ES-I3 (cell line): ENCODE results near the gene IFT52.
A peak's percentile ranks its signal among the peaks of the same experiment; 100 is the strongest.
"Not testable (repeated sequence)": the region's sequence is repeated elsewhere in the genome, so short reads cannot be mapped to it uniquely, and the experiment has no call there.

Experiments
- H3K36me3 ChIP-seq: 2 replicates; pipeline ENCODE4 v1.6.1; 2013; ENCODE audit warnings: mild to moderate bottlenecking, low read length, control low read depth, moderate library complexity; ENCODE audit not compliant: insufficient read depth
- H3K4me1 ChIP-seq: 2 replicates; pipeline ENCODE4 v1.6.1; 2013; ENCODE audit warnings: mild to moderate bottlenecking, control low read depth, low read length; ENCODE audit not compliant: insufficient read depth
- H3K9ac ChIP-seq: 2 replicates; pipeline ENCODE4 v1.6.1; 2013; ENCODE audit warnings: low read depth, mild to moderate bottlenecking, low read length, moderate library complexity
- H3K9me3 ChIP-seq: 2 replicates; pipeline ENCODE4 v1.6.1; 2013; ENCODE audit warnings: mild to moderate bottlenecking, low read length, moderate library complexity; ENCODE audit not compliant: control insufficient read depth, insufficient read depth

IFT52 gene

DNA sequence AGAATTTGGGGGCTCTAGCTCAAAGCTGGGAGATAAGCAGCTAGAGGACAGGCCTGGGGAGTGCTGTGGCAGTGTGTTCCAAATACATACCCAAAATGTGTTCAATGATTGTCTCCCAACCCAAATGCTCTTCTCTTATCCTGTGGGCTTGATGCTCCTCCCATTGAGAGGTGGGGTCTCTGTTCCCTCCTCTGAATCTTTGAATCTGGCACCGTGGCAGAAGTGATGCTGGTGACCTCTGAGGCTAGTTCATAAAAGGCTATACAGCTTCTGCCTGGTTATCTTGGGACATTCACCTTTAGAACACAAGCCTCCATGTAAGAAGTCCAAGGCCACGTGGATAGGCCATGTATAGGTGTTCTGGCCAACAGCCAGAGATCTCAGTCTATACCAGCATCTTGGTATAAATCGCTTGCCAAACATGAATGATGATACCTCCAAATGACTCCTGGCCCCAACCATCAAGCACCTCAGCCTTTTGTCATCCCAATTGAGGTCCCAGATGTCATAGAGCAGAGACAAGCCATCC is 60.3 kb downstream of the IFT52 start:
- Histone ChIP-seq H3K9ac (no peak overlapping the region), H3K9me3 (no peaks in the 10 kb centered on the region), H3K4me1 (no peaks in the 10 kb centered on the region), H3K36me3 (no peaks in the 10 kb centered on the region)

DNA sequence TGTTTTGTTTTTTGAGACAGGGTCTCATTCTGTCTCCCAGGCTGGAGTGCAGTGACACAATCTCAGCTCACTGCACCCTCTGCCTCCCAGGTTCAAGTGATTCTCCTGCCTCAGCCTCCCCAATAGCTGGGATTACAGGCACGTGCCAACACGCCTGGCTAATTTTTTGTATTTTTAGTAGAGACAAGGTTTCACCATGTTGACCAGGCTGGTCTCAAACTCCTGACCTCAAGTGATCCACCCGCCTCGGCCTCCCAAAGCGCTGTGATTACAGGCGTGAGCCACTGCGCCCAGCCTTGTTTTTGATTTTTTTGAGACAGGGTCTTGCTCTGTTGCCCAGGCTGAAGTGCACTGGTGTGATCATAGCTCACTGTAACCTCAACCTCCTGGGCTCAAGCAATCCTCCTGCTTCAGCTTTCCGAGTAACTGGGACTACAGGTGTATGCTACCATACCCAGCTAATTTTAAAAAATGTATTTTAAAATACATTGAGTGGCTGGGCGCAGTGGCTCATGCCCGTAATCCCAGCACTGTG is 61.0 kb downstream of the IFT52 start:
- H3K9ac ChIP-seq, H3K9me3 ChIP-seq, H3K36me3 ChIP-seq, H3K4me1 ChIP-seq: not testable (repeated sequence)

DNA sequence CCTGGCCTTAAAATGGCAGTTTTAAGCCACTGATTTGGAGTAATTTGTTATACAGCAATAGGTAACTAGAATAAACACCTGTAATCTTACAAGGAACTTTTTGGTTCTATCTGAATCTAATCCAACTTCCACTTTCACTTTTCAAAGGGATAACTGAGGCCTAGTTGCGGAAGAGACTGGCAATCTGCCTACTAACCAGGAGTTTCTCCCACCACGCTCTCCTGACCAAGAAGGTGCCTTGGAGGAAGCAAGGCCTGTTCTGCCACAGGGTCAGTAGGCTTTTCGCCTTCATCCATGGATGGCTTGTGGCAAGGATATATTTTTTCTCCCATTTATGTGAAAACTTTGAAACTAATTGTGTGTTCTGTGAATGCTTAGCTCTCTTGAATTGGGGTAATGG is 63.2 kb downstream of the IFT52 start:
- H3K9me3 ChIP-seq, result no peaks in the 10 kb centered on the region
- H3K36me3 ChIP-seq, result no peaks in the 10 kb centered on the region
- H3K4me1 ChIP-seq, result no peaks in the 10 kb centered on the region
- no peak overlapping the region for H3K9ac ChIP-seq

DNA sequence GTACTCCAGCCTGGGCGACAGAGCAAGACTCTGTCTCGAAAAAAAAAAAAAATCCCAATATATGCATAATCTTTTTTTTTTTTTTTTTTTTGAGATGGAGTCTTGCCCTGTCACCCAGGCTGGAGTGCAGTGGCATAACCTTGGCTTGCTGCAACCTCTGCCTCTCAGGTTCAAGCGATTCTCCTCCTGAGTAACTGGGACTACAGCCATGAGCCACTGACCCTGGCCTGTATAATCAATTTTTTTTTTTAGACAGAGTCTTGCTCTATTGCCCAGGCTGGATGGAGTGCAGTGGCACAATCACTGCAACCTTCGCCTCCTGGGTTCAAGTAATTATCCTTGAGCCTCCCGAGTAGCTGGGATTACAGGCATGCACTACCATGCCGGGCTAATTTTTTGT is 64.4 kb downstream of the IFT52 start:
- not testable (repeated sequence) for H3K9ac ChIP-seq, H3K9me3 ChIP-seq, H3K36me3 ChIP-seq, H3K4me1 ChIP-seq

DNA sequence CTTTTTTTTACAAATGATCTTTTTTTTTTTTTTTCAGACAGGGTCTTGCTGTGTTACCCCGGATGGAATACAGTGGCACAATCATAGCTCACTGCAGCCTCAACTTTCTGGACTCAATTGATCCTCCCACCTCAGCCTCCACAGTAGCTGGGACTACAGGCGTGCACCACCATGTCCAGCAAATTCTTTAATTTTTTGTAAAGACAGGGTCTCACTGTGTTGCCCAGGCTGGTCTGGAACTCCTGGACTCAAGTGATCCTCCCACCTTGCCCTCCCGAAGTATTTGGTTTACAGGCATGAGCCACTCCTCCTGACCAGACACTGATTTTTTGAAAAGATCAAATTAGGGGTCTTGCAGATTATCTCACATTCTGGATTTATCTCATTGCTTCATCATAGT is 65.2 kb downstream of the IFT52 start:
- no peaks in the 10 kb centered on the region for H3K9me3 ChIP-seq
- H3K4me1 ChIP-seq, result no peaks in the 10 kb centered on the region
- no peak overlapping the region for H3K9ac ChIP-seq

DNA sequence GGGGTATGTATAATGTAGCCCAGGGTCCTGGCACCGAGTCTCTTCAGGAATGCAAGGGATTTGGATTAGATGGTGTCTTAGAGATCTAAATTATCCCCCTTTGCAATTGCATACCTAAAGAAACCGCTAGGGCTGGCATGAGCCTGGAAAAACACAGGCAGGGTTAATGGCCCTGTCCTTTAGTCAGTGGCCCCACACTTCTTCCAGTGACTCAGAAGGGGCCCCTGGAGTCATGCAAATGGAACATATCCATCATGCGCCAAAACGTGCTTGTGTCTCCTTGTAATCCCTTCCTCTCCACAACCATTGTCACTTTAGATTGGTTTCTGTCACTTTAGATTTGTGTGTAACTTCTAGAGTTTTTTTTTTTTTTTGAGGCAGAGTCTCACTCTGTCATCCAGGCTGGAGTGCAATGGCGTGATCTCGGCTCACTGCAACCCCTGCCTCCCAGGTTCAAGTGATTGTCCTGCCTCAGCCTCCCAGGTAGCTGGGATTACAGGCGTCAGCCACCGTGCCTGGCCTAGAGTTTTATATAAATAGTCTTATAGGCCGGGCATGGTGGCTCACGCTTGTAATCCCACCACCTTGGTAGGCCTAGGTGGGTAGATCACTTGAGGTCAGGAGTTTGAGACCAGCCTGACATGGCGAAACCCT is 67.5 kb downstream of the IFT52 start:
- H3K4me1 ChIP-seq, result no peaks in the 10 kb centered on the region
- H3K36me3 ChIP-seq, result no peaks in the 10 kb centered on the region
- no peaks in the 10 kb centered on the region for H3K9me3 ChIP-seq
- peak overlapping the region; percentile 93 for H3K9ac ChIP-seq

More for the DNA sequence above, 65.2 kb downstream of the IFT52 start:
- H3K36me3 ChIP-seq, result no peaks in the 10 kb centered on the region

DNA sequence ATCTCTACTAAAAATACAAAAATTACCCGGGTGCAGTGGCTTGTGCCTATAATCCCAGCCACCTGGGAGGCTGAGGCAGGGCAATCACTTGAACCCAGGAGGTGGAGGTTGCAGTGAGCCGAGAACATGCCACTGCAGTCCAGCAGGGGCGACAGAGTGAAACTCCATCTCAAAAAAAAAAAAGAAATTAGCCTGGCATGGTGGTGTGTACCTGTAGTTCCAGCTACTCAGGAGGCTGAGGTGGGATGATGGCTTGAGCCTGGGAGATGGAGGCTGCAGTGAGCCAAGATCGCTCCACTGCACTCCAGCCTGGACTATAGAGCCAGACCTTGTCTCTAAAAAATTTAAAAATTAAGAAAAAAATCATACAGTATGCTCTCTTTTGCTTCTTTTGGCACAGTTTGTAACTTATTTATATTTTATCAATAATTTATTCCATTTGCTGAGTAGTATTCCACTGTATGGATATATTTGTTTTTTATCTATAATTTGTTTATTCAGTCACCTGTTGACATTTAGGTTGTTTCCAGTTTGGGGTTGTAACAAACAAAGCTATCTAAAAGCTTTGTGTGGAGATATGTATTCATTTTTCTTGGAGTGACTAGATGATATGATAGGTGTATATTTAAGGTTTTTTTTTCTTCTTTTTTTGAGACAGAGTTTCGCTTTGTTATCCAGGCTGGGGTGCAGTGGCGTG is 68.1 kb downstream of the IFT52 start:
- Histone ChIP-seq H3K36me3 (no peaks in the 10 kb centered on the region), H3K4me1 (no peaks in the 10 kb centered on the region), H3K9me3 (no peaks in the 10 kb centered on the region), H3K9ac (no peak overlapping the region)

DNA sequence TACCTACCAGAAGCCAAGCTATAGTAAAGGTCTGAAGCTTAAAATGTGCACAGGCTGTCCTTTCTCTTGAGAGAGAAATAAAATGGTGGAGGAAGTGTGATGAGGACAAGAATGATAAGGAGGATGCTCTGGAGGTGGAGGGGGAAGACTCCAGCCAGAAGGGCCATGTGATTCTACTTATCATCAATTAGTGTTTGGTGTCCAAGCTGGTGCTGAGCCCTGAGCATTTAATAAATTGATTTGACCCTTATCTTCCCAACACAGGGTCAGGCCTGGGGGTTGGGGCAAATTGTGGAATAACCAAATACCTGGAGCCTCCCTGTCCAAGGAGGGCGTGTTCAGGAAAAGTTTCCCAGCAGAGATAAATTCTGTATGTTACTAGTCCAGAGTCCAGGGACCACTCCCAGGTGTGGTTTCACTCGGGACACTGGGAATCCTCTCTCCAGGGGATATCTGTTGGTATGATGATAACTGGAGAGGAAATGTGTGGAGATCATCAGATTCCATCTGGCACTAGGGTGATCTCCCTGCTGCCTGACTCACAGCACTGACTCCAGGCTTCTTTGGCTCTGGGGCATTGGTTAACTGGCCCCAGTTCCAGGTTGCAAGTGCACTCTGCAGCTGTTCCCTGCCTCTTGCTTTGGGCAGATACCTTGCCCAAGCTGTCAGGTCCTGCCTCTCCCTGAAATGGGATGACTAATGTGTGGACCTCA is 72.4 kb downstream of the IFT52 start:
- Histone ChIP-seq H3K36me3 (no peaks in the 10 kb centered on the region), H3K9ac (no peak overlapping the region), H3K9me3 (no peaks in the 10 kb centered on the region), H3K4me1 (no peaks in the 10 kb centered on the region; the same call in 1 of the 2 replicates)

DNA sequence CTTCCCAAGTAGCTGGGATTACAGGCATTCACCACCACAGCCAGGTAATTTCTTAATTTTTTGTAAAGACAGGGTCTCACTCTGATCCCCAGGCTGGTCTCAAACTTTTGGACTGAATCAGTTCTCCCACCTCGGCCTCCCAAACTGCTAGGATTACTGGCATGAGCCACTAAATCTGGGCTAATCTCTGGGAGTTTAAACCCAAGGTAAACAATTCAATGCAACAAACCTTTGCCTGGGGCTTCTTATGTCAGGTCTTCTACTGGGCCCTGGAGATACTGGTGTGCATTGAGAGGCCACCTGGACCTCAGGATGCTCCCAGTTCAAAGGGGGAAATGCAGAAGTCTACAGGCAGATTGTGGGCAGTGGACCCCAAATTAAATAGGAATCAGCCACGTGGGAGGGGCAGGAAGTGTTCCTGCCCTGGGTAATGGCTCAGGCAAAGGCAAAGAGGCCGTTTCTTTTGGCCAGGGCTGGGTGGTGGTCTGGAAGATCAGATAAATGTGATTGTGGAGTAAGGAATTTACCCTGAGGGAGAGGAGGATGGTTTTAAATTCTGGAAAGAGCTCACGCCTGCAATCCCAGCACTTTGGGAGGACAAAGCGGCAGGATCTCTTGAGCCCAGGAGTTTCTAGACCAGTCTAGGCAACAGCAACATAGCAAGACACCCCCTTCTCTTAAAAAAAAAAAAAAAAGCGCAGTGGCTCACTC is 74.9 kb downstream of the IFT52 start:
- Histone ChIP-seq H3K4me1 (no peaks in the 10 kb centered on the region; the same call in 1 of the 2 replicates), H3K36me3 (no peaks in the 10 kb centered on the region), H3K9me3 (no peaks in the 10 kb centered on the region), H3K9ac (no peak overlapping the region)

DNA sequence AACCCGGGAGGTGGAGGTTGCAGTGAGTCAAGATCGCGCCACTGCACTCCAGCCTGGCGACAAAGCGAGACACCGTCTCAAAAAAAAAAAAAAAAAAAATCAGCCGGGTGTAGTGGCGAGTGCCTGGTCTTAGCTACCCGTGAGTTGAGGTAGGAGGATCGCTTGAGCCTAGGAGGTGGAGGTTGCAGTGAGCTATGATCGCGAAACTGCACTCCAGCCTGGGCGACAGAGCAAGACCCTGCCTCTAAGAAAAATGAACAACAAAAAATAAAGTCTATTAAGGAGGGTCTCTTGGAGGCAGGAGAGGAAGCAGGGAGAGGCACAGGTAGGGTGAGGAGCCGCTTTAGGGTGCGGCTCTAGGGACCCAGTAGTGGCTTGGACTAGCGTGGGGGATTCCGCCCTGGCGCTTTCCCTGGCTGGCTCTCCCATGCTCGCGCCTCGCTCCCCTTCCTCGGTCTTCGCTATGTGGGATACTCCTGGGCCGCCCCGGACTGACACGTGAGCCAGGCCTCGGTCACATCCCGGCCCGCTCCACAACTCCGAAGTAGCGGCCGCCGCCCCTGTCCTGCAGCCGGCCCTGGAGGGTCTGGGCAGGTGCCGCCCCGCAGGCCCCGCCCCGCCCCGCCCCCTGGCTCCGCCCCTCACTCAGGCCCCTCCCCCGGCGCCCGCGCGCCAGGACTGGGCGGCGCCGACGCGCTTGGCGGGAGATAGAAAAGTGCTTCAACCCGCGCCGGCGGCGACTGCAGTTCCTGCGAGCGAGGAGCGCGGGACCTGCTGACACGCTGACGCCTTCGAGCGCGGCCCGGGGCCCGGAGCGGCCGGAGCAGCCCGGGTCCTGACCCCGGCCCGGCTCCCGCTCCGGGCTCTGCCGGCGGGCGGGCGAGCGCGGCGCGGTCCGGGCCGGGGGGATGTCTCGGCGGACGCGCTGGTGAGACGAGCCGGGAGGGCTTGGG is 75.9 kb downstream of the IFT52 start, which contains the start of gene MYBL2:
TSS of gene MYBL2 (plus strand) at position 739 of the 953 bp plus-strand sequence. CDS start at position 909, 170 bp downstream.
- Histone ChIP-seq H3K9ac (peak within 1 kb of the TSS; percentile 98), H3K36me3 (no peaks in the 10 kb centered on the region), H3K4me1 (no peaks in the 10 kb centered on the region; the same call in 1 of the 2 replicates), H3K9me3 (no peaks in the 10 kb centered on the region)

DNA sequence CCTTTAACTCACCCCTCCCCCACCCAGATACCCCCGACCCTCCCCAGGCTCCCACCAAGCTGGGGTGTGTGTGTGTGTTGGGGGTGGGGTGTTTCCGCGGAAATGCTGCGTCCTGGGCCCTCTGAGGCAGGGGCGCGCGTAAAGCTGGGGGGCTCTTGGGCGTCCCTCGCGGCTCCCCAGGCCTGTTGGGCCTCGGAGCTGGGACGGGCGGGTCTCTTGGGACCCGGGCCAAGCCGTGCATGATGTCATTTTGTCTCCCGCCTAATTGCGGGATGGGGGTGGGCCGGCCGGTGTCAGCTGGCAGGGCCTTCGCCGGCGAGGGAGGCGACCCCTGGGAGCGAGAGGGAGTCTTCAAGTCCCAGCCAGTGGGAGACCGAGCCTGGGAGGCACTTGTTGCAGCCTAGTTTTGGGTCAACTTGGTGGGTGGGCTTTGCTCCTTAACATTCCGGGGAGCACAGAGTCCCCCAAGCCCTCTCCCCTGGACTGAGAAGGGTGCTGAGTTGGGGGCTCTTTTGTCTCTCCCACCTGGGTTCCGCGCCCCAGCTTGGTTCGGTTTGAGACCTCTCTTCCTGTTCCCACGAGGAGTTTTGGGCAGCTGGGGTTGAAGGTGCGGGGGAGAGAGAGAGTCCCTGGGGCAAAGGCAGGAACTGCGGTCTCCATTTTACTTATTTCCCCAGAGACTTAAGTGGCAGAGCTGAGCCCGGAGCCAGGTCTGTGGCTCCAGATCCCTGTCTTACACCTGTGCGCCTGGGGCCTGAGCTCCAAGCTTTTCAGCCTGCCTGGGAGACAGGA is 76.8 kb downstream of the IFT52 start:
- no peaks in the 10 kb centered on the region; the same call in 1 of the 2 replicates for H3K4me1 ChIP-seq
- H3K36me3 ChIP-seq, result no peaks in the 10 kb centered on the region; the same call in 1 of the 2 replicates
- peak overlapping the region; percentile 98 for H3K9ac ChIP-seq
- H3K9me3 ChIP-seq, result no peaks in the 10 kb centered on the region

DNA sequence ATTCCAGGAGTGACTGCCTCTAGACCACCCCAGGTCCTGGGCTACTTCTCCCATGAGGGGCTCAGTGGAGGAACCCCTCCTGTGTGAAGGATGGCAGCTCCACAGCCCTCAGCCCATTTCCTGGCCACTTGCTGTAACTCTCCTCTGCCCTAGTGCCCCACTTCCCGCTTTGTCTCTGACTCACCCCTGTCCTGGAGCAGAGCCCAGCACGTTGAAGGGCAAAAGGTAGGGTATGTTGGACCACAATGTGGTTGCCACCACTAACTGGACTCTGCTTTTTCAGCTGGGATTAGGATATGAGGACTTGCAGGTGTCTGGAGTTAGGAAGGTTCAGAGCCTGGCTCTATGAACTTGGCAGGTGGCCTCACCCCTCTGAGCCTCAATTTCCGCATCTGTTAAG is 78.6 kb downstream of the IFT52 start:
- Histone ChIP-seq H3K9me3 (no peaks in the 10 kb centered on the region), H3K4me1 (no peaks in the 10 kb centered on the region; the same call in 1 of the 2 replicates), H3K9ac (no peak overlapping the region), H3K36me3 (no peaks in the 10 kb centered on the region; the same call in 1 of the 2 replicates)
